ENCODE measurements around the gene RFC2.
"Not testable (repeated sequence)": the region's sequence is repeated elsewhere in the genome, so short reads cannot be mapped to it uniquely, and the experiment has no call there.

Gene RFC2

DNA sequence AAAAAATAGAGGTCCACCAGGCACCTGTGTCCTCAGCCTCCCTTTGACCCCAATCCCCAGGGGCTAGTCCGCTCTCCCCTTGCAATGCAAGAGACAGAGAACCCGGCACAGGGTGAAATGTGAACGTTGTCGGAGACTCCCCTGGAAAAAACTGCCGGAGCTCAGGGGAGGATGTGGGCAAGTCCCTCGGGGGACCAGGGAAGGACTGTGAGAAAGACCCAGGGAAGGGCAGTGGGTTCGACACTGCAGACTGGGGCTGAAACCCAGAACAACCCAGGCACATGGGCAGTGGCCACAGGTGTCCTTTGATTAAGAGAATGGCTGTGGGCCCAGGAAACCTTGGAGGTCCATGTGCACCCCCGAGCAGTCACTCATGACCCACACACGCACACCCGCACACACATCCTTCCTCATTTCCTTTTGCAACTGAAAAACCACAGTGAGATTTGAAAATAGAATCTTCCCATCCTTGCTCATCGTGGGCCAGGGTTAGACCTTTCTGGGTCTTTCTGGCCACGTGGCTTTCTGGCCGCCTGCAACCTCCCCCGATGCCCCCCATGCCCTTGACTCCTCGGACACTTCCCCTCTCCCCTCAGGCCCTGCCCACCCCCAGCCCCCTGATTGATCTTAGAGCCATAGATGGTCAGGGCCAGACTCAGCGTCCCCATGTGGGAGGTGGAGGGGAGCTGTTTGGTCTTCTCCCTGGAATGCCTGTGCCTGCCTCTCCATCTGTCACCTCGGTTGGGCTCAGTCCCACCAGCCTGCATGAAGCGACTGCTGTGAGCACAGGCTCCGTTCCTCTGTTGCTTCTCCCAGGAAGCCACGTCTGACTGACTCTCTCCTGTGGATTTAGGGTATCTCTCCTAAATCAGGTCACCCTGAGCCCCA, 36.5 kb downstream of the RFC2 start:
- DNase-seq (ENCODE audit: low spot score): no peak

DNA sequence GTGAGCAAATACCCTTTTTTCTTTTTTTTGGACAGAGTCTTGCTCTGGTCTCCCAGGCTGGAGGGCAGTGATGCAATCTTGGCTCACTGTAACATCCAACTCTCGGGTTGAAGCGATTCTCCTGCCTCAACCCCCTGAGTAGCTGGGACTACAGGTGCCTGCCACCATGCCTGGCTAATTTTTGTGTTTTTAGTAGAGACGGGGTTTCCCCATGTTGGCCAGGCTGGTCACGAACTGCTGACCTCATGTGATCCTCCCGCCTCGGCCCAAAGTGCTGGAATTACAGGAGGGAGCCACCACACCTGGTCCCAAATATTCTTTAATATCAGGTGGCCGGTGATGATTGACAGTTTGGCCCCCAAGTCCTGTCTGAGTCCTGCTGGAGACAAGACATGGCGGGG, 37.8 kb downstream of the RFC2 start:
- no peak for DNase-seq (ENCODE audit: low spot score)

DNA sequence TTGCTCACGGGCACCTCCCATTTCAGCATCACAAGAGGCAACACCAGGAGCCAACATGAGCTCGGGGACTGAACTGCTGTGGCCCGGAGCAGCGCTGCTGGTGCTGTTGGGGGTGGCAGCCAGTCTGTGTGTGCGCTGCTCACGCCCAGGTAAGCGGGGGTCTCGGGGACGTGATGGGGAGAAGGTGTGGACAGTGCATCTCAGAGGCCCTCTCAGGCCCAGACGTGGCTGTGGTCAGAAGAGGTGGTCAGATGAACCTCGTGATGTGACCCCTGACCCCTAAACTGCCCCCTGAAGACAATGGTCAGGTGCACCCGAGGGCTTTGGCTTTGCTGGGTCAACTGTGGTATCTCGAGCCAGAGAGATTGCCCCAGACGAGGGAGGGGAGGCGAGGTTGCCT, 38.3 kb downstream of the RFC2 start:
- DNase-seq (ENCODE audit: low spot score): no peak

DNA sequence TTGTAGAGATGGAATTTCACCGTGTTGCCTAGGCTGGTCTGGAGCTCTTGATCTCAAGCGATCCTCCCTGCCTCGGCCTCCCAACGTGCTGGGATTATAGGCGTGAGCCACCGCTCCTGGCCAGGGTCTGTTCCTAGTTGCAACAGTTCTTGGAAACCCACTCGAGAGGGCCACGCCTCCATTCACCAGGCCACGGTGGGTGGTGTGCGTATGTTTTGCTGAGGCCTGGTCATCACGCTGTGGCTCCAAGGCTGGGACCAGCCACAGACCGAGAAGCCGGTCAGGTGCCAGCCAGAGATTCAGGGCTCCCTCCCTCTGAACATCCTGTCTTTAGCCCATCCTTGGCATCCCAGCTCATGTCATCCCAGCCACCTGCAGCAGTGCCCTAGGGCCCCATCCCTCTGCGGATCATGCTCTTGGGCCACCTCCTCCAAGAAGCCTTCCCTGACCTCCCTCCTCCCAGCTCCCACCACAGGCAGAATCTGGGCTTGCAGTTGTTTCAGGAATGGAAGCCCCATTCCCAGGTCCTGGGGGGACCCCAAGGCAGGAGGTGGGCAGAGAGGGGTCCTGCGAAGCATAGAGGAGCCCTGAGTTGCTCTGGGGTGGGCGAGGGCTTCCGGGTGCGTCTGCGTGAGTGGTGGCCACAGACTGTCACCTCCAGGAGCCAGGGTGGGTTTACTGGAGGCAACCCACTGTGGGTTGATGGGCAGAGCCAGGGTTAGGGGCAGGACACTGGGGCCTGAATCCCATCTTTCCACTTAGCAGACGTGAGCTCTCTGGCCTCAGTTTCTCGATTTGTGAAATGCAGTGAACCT, 39.2 kb downstream of the RFC2 start:
- no peak for DNase-seq (ENCODE audit: low spot score)

DNA sequence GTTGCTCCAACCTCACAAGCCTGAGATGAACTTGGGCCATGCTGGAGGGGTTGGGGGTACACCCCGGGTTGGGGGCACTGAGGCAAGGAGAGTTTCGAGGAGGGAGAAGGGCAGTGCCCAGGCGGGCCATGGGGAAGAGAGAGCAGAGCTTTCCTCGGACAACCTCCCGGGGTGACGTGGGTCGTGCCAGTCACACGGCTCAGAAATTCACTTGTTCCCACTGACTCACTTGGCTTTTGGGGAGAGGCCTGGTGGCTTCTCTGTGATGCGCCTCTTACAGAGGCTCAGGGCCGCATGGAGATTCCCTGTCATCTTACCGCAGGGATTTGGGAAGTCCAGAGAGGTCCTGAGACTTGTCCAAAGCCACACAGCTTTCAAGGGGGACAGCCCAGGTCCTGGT, 41.5 kb downstream of the RFC2 start:
- DNase-seq (ENCODE audit: low spot score): no peak

DNA sequence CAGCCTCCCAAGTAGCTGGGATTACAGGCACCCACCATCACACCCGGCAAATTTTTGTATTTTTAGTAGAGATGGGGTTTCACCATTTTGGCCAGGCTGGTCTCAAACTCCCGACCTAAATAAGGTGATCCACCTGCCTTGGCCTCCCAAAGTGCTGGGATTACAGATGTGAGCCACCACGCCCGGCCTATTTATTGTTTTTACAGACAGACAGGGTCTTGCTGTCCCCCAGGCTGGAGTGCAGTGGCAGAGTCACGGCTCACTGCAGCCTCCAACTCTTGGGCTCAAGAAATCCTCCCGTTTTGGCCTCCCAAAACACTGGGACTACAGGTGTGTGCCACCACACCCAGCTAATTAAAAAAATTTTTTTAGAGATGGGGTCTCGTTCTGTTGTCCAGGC, 46.0 kb downstream of the RFC2 start:
- not testable (repeated sequence) for DNase-seq (ENCODE audit: low spot score)

DNA sequence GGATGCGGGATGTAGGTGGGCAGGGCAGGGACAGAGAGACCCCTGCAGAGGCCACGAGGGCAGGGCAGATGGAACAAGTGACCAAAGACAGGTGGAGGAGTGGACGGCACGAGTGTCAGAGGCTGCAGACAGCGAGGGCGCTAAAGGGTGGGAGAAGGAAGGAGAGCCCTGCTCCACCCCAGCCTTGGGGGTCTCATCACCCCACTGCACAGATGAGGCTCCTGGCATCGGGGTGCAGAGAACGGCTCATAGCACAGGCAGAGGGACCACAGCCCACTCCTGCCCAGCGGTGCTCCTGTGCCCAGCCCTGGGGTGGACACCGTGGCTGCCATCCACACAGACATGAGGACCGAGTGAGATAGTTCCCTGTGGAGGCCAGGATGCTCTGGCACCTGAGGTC, 46.6 kb downstream of the RFC2 start:
- no peak for DNase-seq (ENCODE audit: low spot score)

DNA sequence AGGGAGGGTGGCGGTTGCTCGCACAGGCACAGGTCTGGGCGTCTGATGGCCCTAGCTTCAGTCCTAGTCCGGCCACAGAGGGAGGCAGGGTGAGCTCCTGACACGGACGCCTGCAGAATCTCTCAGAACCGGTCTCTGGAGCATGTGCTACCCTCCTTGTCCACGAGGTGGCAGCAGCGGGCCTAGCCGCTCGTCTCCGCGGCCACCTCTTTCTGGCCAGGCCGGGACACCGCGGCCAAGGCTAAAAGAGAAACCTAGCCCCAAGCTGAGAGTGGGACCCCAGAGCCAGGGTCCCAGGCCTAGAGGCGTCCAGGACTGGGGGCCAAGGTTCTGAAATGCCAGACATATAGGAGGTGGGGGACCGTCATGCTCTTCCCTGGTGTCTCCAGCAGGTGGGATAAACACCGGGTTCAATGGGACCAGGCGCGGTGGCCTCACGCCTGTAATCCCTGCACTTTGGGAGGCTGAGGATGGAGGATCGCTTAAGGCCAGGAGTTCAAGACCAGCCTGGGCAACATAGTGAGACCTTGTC, 47.5 kb downstream of the RFC2 start:
- peak; percentile 79 for DNase-seq (ENCODE audit: low spot score)

DNA sequence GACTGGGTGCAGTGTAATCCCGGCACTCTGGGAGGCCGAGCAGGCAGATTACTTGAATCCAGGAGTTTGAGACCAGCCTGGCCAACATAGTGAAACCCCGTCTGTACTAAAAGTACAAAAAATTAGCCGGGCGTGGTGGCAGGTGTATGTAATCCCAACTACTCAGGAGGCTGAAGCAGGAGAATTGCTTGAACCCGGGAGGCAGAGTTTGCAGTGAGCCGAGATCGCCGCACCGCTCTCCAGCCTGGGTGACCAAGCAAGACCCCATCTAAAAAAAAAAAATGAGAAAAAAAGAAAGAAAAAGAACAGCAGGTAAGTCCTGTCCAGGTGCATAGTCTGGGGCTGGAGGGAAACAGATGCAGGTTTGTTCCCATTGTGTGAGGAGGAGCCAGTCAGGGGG, 48.1 kb downstream of the RFC2 start:
- not testable (repeated sequence) for DNase-seq (ENCODE audit: low spot score)

DNA sequence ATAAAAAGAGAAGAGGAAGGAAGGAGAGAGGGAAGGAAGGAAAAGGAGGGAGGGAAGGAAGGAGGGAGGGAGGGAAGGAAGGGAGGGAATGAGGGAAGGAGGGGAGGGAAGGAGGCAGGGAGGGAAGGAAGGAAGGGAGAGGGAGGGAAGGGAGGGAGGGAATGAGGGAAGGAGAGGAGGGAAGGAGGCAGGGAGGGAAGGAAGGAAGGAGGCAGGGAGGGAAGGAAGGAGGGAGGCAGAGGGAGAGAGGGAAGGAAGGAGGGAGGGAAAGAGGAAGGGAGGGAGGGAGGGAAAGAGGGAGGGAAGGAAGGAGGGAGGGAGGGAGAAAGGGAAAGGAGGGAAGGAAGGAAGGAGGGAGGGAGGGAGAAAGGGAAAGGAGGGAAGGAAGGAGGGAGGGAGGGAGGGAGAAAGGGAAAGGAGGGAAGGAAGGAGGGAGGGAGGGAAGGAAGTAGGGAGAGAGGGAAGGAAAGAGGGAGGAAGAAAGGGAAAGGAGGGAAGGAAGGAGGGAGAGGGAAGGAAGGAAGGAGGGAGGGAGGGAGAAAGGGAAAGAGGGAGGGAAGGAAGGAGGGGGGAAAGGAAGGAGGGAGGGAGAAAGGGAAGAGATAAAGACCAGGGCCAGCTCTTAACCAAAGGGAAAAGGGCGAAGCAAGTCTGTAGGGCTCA, 50.1 kb downstream of the RFC2 start:
- DNase-seq (ENCODE audit: low spot score): no peak

DNA sequence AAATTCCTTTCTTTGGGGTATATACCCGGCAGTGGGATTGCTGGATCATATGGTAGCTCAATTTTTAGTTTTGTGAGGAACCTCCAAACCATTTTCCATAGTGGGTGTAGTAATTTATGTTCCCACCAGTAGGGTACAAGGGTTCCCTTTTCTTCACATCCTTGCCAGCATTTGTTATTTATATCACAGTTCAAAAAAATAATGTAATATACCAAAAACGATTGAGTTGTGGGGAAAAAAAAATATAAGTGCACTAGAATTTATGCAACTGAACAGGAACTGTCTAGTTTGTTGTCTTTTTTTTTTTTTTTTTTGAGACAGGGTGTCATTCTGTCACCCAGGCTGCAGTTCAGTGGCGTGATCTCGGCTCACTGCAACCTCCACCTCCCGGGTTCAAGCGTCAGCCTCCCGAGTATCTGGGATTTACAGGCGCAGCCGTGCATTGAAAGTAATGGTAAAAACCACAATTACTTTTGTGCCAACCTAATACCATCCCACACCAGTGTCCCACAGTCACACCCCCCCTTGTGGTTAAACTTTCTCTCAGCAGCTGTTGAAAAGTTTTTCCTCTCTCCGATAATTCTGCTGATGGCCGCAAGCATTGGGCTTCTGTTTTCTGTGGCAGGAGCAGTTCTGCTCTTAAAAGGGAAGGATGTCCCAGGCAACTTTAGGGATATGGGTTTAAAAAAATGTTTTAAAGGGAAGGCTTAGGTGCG, 51.2 kb downstream of the RFC2 start:
- peak; percentile 83 for DNase-seq (ENCODE audit: low spot score)

DNA sequence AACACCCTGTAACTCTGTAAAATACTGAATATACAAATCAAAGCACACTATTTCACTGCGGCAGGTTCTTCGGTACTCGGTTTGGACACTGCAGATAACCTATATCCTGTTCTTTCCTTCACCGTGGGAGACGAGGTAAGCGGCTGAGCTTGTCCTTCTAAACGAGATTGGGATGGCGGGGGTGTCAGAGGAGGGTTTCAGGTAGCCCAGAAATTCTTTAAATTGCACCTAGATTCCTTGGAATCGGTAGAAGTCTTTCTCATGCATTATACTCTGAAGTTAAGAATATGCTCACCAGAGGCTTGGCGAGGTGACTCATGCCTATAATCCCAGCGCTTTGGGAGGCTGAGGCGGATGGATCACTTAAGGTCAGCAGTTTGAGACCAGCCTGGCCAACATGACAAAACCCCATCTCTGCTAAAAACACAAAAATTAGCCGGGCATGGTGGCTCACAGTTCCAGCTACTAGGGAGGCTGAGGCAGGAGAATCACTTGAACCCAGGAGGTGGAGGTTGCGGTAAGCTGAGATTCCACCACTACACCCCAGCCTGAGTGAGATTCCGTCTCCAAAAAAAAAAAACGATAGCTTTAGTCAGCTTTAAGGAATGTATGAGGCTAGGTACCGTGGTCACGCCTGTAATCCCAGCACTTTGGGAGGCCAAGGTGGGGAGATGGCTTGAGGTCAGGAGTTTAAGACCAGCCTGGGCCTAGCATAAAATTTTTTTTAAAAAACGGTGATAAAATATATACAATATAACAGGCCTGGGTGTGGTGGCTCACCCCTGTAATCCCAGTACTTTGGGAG, 54.4 kb downstream of the RFC2 start:
- DNase-seq (ENCODE audit: low spot score): peak; percentile 37

DNA sequence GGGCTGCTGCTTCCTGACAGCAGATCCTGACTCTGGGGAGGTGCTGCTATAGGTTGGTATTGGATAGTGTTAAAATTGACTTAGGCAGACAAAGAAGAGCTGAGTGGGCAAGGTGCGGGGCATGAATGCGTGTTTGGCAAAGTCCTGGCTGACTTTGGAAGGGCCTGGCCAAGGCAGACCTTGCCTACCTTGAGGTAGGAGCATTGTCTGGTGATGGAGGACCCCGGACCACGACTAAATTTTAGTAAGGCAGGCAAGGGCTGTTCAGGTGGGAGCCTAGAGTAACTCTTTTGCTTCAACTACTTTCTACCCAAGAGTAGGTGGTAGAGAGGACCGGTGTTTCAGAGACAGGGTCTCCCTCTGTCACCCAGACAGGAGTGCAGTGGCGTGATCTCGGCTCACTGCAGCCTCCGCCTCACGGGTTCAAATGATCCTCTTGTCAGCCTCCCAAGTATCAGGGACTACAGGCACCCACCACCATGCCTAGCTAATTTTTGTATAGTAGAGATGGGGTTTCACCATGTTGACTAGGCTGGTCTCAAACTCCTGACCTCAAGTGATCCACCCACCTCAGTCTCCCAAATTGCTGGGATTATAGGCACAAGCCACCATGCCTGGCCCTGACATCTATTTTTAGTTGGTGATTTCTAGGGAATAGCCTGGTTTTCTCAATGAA, 56.6 kb downstream of the RFC2 start:
- DNase-seq (ENCODE audit: low spot score): no peak

DNA sequence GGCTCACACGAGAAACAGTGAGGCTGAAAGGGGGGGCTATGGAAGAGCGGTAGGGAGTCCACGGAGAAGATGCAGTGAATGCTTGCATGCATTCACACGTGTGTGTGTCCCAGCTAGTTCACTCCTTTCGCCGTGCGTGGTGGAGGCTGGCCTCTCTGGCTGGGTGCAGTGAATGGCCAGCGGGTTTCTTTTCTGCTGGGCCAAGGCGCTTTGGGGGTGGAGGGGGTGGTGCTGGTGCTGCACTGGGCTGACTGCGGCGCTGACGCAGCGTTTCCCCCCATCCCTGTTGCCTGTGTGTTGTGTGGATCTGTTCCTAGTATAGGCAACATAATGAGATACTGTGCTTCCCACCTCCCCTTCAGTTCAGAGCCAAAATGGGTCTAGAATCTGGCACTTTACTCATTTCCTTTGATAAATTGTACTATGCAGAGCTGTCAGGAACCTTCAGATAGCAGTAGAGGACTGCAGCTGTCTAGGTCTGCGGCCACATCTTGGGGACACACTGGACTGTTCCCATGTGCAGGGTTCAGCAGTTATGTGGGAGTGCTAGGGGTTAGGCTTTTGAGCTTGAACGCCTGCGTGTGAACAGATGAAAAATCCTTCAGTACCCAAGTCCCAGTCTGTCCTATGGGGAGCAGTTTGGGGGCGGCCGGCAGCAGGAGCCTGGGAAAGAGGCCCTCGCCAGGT, 58.1 kb downstream of the RFC2 start:
- DNase-seq (ENCODE audit: low spot score): not testable (repeated sequence)

DNA sequence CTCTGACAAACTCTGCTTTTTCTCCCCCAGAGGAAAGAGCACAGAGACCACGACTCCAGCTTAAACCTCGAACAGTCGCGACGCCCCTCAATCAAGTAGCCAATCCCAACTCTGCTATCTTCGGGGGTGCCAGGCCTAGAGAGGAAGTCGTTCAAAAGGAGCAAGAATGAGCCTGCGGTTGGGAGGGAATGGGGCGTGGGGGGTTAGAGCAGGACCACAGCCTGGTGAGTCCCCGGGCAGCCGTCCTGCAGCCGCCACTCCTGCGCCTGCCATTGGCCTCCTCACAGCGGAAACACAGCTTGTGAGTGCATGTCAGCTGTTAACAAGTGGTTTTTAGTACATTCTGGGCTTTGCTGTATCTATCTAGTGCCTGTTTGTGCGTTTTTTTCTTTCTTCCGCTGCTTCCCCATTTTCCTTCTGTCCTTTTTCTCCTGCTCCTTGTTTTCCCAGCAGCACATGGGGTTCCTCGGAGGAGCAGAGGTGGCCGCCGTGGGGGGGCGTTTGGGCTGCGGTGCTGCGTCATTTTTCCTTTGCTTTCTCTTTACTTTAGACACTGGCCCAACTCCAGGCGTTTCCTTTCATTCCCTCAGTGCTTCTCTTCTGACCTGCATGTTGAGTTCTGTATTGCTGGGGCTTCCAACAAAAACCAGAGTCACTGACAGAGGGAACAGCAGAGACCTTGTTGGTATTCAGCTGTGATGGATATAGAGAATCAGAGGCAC, 58.9 kb downstream of the RFC2 start:
- not testable (repeated sequence) for DNase-seq (ENCODE audit: low spot score)

DNA sequence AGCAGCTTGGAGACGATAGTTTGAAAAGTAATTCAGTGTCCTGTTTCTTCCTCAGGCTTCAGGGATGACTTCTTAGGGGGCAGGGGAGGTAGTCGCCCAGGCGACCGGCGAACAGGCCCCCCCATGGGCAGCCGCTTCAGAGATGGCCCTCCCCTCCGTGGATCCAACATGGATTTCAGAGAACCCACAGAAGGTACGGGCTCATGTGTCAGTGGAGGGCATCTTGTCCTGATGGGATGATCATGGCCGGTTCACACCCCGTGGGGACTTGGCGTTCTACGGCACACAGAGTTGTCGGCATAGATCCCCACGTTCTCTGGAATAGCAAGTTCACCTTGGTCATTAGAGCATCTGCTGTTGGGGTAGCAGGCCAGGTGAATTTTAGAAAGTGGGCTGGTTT, 59.5 kb downstream of the RFC2 start:
- DNase-seq (ENCODE audit: low spot score): no peak

DNA sequence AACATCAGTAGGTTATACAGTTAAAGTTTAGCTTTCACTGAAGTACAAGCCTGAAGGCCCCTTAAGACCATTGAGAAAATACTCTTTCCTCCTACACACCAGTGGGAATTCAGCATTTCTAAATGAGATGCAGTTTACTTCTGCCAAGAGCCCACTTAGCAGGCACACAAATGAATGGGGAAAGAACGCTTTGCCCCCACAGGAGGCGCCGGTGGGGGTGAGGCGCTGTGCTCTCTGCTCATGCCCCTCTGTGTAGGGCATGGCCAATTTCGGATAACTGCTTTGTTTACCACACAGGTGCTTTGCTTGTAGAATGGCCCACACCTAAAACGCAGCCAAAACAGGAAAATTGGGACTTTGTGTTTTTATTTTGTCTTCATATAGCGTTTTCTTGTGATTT, 60.3 kb downstream of the RFC2 start:
- DNase-seq (ENCODE audit: low spot score): no peak

DNA sequence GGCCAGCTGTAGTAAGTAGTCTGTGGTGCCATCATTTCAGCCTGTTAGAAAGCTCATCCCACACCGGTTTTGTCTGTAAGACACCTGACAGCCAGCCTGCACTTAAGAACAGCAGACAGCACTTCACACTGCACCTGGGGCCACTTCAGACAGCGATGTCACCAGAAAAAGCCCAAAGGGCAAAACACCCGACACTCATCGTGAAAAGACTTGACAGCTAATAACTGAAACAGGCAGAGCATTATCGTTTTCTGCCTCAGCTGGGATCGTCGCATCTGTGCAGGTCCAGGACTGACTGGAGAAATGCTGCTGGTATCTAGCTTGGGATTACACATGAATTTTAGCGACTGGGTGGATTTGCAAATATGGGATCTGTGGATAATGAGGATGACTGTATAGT, 61.1 kb downstream of the RFC2 start:
- no peak for DNase-seq (ENCODE audit: low spot score)

DNA sequence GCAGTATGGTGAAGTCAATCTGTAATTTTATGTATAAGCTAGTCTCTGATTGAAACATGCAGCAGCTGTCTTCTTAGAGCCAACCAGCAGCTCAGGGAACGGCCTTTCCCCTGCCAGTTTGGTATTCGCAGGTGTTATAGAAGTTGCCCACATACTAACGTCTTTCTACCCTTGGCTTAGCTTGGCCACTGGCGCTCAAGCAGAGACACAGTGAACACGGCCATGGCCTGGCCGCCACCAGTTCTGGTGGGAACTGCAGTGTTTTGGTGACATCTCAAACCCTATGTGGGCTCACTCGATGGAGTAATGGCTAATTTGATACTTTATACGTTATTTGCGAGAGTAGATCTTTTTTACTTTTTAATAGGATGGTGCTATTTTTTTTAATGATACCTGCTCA, 63.0 kb downstream of the RFC2 start:
- no peak for DNase-seq (ENCODE audit: low spot score)
